Liver (tissue), 9 donors: ENCODE measurements around the gene HEPHL1. TPM values are rescaled to one million over a fixed set of nuclear protein-coding genes. Genes with fewer than 3 reads are reported as not detected.
A peak's percentile ranks its signal among the peaks of the same experiment; 100 is the strongest.

Source experiments
- DNase-seq: peaks from one replicate; pipeline ENCODE4 v3.0.0-alpha.2; 2017; ENCODE audit warnings: low spot score
- H3K27ac ChIP-seq, 2 donors: one replicate each; pipeline ENCODE4 v1.7.0; 2013; ENCODE audit warnings: inconsistent platforms in 2 of 2, low read length in 2 of 2, control low read depth in 1 of 2, low read depth in 1 of 2, mild to moderate bottlenecking in 1 of 2
- H3K27me3 ChIP-seq, 4 donors: one replicate each; pipeline versions ENCODE4 v1.6.1 to v1.7.0; 2013; ENCODE audit warnings: low read length in 3 of 4, inconsistent platforms in 1 of 4, mild to moderate bottlenecking in 1 of 4, moderate library complexity in 1 of 4; ENCODE audit not compliant: control insufficient read depth in 4 of 4, insufficient read depth in 4 of 4
- H3K36me3 ChIP-seq, 4 donors: one replicate each; pipeline versions ENCODE4 v1.6.1 to v1.7.0; 2013; ENCODE audit warnings: low read length in 3 of 4, mild to moderate bottlenecking in 3 of 4, low read depth in 1 of 4, moderate library complexity in 1 of 4; ENCODE audit not compliant: control insufficient read depth in 4 of 4, insufficient read depth in 3 of 4
- H3K4me1 ChIP-seq, 4 donors: one replicate each; pipeline versions ENCODE4 v1.6.1 to v1.7.0; 2013; ENCODE audit warnings: low read length in 3 of 4, mild to moderate bottlenecking in 3 of 4, moderate library complexity in 1 of 4; ENCODE audit not compliant: control insufficient read depth in 4 of 4, insufficient read depth in 4 of 4
- H3K4me3 ChIP-seq, 3 donors: one replicate each; pipeline versions ENCODE4 v1.6.1 to v1.7.0; 2013; ENCODE audit warnings: low read length in 3 of 3, control low read depth in 1 of 3, low read depth in 1 of 3, mild to moderate bottlenecking in 1 of 3
- H3K9ac ChIP-seq, 2 donors: one replicate each; pipeline ENCODE4 v1.7.0; 2013; ENCODE audit warnings: low read length in 2 of 2, mild to moderate bottlenecking in 2 of 2, moderate library complexity in 2 of 2, control low read depth in 1 of 2, low read depth in 1 of 2
- H3K9me3 ChIP-seq, 4 donors: one replicate each; pipeline versions ENCODE4 v1.6.1 to v1.7.0; 2013; ENCODE audit warnings: low read length in 3 of 4; ENCODE audit not compliant: control insufficient read depth in 4 of 4
- EGR1 ChIP-seq, 2 donors: IDR thresholded peaks; 2 replicates each; pipeline ENCODE4 v1.6.1; 2016 to 2018; ENCODE audit warnings: antibody characterized with exemption in 2 of 2, low read depth in 2 of 2
- FOXA1 ChIP-seq: IDR thresholded peaks from 2 replicates; pipeline ENCODE4 v1.6.1; 2016; ENCODE audit warnings: antibody characterized with exemption
- GABPA ChIP-seq, 2 donors: IDR thresholded peaks in 1 of 2; conservative IDR thresholded peaks in 1 of 2; 2 replicates each; pipeline ENCODE4 v1.6.1; 2016; ENCODE audit warnings: antibody characterized with exemption in 2 of 2, mild to moderate bottlenecking in 1 of 2, moderate library complexity in 1 of 2
- JUND ChIP-seq, 2 donors: IDR thresholded peaks; 2 replicates each; pipeline ENCODE4 v1.6.1; 2016; ENCODE audit warnings: antibody characterized with exemption in 2 of 2
- MAX ChIP-seq: IDR thresholded peaks from 2 replicates; pipeline ENCODE4 v1.6.1; 2016; ENCODE audit warnings: antibody characterized with exemption
- RAD21 ChIP-seq, 2 donors: IDR thresholded peaks; 2 replicates each; pipeline ENCODE4 v1.6.1; 2016; ENCODE audit warnings: antibody characterized with exemption in 2 of 2, mild to moderate bottlenecking in 2 of 2
- REST ChIP-seq: IDR thresholded peaks from 2 replicates; pipeline ENCODE4 v1.6.1; 2016; ENCODE audit warnings: antibody characterized with exemption, mild to moderate bottlenecking
- RXRA ChIP-seq, 2 donors: IDR thresholded peaks; 2 replicates each; pipeline ENCODE4 v1.6.1; 2017 to 2018; ENCODE audit warnings: antibody characterized with exemption in 2 of 2, mild to moderate bottlenecking in 1 of 2
- SP1 ChIP-seq: IDR thresholded peaks from 2 replicates; pipeline ENCODE4 v1.6.1; 2018; ENCODE audit warnings: antibody characterized with exemption, mild to moderate bottlenecking
- TAF1 ChIP-seq: conservative IDR thresholded peaks from 2 replicates; pipeline ENCODE4 v1.6.1; 2016; ENCODE audit warnings: antibody characterized with exemption, mild to moderate bottlenecking
- YY1 ChIP-seq: IDR thresholded peaks from 2 replicates; pipeline ENCODE4 v1.6.1; 2016; ENCODE audit warnings: antibody characterized with exemption, mild to moderate bottlenecking
- ZBTB33 ChIP-seq: IDR thresholded peaks from 2 replicates; pipeline ENCODE4 v1.6.1; 2016; ENCODE audit warnings: antibody characterized with exemption
- WGBS: extraction: QIAGEN DNeasy Blood & Tissue Kit; methylation state at CpG from one replicate; pipeline ENCODE4 v1.1.7; 2013; 5-methylcytosine and 5-hydroxymethylcytosine counted together
- polyA plus RNA-seq, 2 donors: library from polyadenylated mRNA; stranded (reverse) in 1 of 2; unstranded in 1 of 2; fragments of 200-250 nt in 1 of 2; fragments of >200 nt in 1 of 2; fragmentation: Nextera tagmentation in 1 of 2; extraction: Ambion mirVana in 1 of 2; gene quantifications; one replicate each; pipeline versions ENCODE4 v1.2.1 to v1.2.3, GENCODE V29; 2013 to 2015
- total RNA-seq, 2 donors: library from RNA; depleted of rRNA; stranded (reverse); fragments of >200 nt; gene quantifications; one replicate each; pipeline ENCODE4 v1.2.3, GENCODE V29; 2014
- donor health status: healthy.
- donor health status: healthy.
- donor health status: healthy.
- donor health status: healthy.
- donor health status: healthy.

The HEPHL1 gene
- total and polyA plus RNA-seq, 4 donors = 0.19 TPM; not detected in 3

- Histone ChIP-seq H3K9me3 (no peaks in the 10 kb centered on the region), H3K4me3 (peak overlapping the region; percentile 61 to 87 (median 83)), H3K4me1 (peaks cover 17 to 52% (median 32%) of the 10 kb centered on the region in 4 donors), H3K27ac (peak overlapping the region; percentile 90 to 97), H3K36me3 (no peaks in the 10 kb centered on the region), H3K27me3 (no peaks in the 10 kb centered on the region), H3K9ac (peak overlapping the region; percentile 58 to 66)
- TF ChIP-seq ZBTB33 = peak; percentile 12
- no peak for TF ChIP-seq YY1
- no peak for TF ChIP-seq SP1
- peak in 1 of 2 donors; percentile 13 for TF ChIP-seq JUND (IDR thresholded peaks at IDR 0.05)
- TF ChIP-seq MAX = peak; percentile 18
- no peak for TF ChIP-seq TAF1
- TF ChIP-seq RAD21 (IDR thresholded peaks at IDR 0.05) = peak in 1 of 2 donors; percentile 39
- DNase-seq = no peak
- WGBS = under 1% methylated on average over 23 of the region's 23 CpGs
Measured at GRCh38 chr11:94128291-94128745, 107.2 kb downstream of the HEPHL1 start.

- no peak for TF ChIP-seq FOXA1
- TF ChIP-seq REST = no peak
- TF ChIP-seq GABPA (IDR thresholded peaks at IDR 0.05 in 1 of 2, conservative IDR thresholded peaks at IDR 0.05 in 1 of 2) = peak; percentile 56 to 79
- TF ChIP-seq EGR1 (IDR thresholded peaks at IDR 0.05; ENCODE audit: low read depth in 2 of 2) = peak in 1 of 2 donors; percentile 31
- TF ChIP-seq RXRA (IDR thresholded peaks at IDR 0.05) = no peak
- peak; percentile 53 for TF ChIP-seq YY1
- TF ChIP-seq ZBTB33 = peak; percentile 39
- peak in 1 of 2 donors; percentile 2 for TF ChIP-seq RAD21 (IDR thresholded peaks at IDR 0.05)
- under 1% methylated on average over 92 of the region's 92 CpGs for WGBS
- H3K36me3 ChIP-seq = no peaks in the 10 kb centered on the region
- peak within 1 kb of the TSS; percentile 59 to 69 for H3K9ac ChIP-seq
- H3K4me1 ChIP-seq = peaks cover 17 to 53% (median 33%) of the 10 kb centered on the region in 4 donors
- peak within 1 kb of the TSS; percentile 90 to 97 for H3K27ac ChIP-seq
- no peaks in the 10 kb centered on the region for H3K9me3 ChIP-seq
- H3K4me3 ChIP-seq = peak within 1 kb of the TSS; percentile 61 to 87 (median 83)
- H3K27me3 ChIP-seq = no peaks in the 10 kb centered on the region
- DNase-seq = peak; percentile 75
Measured at GRCh38 chr11:94128746-94129511, 107.8 kb downstream of the HEPHL1 start, which contains the start of gene PANX1. PANX1 (plus strand) TSS chr11:94128841; CDS start chr11:94129313, 472 bp downstream.
